ENCODE data around the gene PM20D2.

PM20D2 gene

DNA sequence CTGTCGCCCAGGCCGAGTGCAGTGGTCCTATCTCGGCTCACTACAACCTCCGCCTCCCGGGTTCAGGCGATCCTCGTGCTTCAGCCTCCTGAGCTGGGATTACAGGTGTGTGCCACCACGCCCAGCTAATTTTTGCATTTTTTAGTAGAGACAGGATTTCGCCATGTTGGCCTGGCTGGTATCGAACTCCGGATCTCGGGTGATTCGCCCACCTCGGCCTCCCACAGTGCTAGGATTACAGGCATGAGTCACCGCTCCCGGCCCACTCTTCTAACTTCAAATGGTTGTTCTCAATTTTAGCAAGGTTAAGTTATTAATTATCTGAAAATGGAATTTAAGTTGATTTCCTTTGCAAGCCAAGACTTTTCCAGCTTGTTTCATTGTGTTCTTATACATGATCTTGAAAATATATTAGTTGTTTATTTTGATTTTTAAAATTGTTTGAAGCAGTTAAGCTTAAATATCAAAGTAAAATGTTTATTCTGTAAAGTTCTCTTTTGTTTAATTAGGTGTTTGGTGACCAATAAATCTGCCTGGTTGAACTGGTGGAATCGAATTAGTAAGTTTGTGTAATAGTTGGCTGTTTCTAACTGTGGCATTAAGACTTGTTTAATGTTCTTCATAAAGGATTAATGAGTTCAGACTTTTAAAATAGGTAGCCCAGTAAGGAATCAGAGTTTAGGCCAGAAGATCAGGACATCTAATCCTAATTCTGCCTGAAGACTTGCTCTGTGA lies 2.3 kb downstream of the PM20D2 start (continued):
- TF ChIP-seq, protein P1, sequence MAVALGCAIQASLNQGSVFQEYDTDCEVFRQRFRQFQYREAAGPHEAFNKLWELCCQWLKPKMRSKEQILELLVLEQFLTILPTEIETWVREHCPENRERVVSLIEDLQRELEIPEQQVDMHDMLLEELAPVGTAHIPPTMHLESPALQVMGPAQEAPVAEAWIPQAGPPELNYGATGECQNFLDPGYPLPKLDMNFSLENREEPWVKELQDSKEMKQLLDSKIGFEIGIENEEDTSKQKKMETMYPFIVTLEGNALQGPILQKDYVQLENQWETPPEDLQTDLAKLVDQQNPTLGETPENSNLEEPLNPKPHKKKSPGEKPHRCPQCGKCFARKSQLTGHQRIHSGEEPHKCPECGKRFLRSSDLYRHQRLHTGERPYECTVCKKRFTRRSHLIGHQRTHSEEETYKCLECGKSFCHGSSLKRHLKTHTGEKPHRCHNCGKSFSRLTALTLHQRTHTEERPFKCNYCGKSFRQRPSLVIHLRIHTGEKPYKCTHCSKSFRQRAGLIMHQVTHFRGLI (tag by site-specific recombination; IDR thresholded peaks at IDR 0.05), result peak; percentile 36; the same call in 1 of the 2 replicates
- TF ChIP-seq, protein P2, sequence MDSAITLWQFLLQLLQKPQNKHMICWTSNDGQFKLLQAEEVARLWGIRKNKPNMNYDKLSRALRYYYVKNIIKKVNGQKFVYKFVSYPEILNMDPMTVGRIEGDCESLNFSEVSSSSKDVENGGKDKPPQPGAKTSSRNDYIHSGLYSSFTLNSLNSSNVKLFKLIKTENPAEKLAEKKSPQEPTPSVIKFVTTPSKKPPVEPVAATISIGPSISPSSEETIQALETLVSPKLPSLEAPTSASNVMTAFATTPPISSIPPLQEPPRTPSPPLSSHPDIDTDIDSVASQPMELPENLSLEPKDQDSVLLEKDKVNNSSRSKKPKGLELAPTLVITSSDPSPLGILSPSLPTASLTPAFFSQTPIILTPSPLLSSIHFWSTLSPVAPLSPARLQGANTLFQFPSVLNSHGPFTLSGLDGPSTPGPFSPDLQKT (IDR thresholded peaks at IDR 0.05; ENCODE audit: borderline replicate concordance, low read depth, low read length), result no peak
- TF ChIP-seq ZNF623 (tag by site-specific recombination; IDR thresholded peaks at IDR 0.05), result no peak
- TF ChIP-seq, protein P3, sequence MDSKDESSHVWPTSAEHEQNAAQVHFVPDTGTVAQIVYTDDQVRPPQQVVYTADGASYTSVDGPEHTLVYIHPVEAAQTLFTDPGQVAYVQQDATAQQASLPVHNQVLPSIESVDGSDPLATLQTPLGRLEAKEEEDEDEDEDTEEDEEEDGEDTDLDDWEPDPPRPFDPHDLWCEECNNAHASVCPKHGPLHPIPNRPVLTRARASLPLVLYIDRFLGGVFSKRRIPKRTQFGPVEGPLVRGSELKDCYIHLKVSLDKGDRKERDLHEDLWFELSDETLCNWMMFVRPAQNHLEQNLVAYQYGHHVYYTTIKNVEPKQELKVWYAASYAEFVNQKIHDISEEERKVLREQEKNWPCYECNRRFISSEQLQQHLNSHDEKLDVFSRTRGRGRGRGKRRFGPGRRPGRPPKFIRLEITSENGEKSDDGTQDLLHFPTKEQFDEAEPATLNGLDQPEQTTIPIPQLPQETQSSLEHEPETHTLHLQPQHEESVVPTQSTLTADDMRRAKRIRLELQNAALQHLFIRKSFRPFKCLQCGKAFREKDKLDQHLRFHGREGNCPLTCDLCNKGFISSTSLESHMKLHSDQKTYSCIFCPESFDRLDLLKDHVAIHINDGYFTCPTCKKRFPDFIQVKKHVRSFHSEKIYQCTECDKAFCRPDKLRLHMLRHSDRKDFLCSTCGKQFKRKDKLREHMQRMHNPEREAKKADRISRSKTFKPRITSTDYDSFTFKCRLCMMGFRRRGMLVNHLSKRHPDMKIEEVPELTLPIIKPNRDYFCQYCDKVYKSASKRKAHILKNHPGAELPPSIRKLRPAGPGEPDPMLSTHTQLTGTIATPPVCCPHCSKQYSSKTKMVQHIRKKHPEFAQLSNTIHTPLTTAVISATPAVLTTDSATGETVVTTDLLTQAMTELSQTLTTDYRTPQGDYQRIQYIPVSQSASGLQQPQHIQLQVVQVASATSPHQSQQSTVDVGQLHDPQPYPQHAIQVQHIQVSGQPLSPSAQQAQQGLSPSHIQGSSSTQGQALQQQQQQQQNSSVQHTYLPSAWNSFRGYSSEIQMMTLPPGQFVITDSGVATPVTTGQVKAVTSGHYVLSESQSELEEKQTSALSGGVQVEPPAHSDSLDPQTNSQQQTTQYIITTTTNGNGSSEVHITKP (tag by site-specific recombination; IDR thresholded peaks at IDR 0.05), result no peak; the same call in none of the 2 replicates
- no peak for TF ChIP-seq ZNF211 (tag by site-specific recombination; IDR thresholded peaks at IDR 0.05; ENCODE audit: low read depth)
- TF ChIP-seq, protein P4, sequence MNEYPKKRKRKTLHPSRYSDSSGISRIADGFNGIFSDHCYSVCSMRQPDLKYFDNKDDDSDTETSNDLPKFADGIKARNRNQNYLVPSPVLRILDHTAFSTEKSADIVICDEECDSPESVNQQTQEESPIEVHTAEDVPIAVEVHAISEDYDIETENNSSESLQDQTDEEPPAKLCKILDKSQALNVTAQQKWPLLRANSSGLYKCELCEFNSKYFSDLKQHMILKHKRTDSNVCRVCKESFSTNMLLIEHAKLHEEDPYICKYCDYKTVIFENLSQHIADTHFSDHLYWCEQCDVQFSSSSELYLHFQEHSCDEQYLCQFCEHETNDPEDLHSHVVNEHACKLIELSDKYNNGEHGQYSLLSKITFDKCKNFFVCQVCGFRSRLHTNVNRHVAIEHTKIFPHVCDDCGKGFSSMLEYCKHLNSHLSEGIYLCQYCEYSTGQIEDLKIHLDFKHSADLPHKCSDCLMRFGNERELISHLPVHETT (tag by site-specific recombination; IDR thresholded peaks at IDR 0.05), result no peak; the same call in 1 of the 2 replicates
- TF ChIP-seq KLF10 (tag by site-specific recombination; IDR thresholded peaks at IDR 0.05), result peak; percentile 47; the same call in 1 of the 2 replicates
- TF ChIP-seq, protein P5, sequence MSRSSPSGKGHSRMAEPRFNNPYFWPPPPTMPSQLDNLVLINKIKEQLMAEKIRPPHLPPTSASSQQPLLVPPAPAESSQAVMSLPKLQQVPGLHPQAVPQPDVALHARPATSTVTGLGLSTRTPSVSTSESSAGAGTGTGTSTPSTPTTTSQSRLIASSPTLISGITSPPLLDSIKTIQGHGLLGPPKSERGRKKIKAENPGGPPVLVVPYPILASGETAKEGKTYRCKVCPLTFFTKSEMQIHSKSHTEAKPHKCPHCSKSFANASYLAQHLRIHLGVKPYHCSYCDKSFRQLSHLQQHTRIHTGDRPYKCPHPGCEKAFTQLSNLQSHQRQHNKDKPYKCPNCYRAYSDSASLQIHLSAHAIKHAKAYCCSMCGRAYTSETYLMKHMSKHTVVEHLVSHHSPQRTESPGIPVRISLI (tag by site-specific recombination; IDR thresholded peaks at IDR 0.05), result peak; percentile 87
- peak; percentile 19; the same call in 1 of the 2 replicates for TF ChIP-seq ZNF585B (tag by site-specific recombination; IDR thresholded peaks at IDR 0.05)
- no peak for TF ChIP-seq MEIS1 (CRISPR knock-in tag; IDR thresholded peaks at IDR 0.05; ENCODE audit: borderline replicate concordance)
- TF ChIP-seq GLIS2 (tag by site-specific recombination; IDR thresholded peaks at IDR 0.05), result peak; percentile 45

DNA sequence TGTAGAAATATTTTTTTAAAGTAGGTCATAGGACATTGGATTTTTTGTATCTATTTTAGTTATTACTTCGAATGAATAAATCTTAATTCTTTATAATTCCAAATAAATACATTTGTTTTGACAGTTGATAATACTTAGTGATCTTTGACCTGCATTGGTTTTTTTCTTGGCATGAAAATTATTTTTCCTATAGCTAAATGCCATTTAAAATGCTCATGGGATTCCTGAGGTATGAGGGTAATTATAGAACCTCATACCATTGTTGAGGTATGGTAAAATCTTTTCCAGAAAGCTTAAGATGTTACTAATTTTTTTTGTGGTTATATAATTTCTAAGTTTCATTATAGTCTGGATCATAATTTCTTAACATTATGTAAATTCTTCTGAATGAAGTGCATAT lies 8.3 kb downstream of the PM20D2 start:
- H3K4me1 ChIP-seq (ENCODE audit: control insufficient read depth, insufficient read depth, low read length), result peaks cover under 1% of the 10 kb centered on the region; the same call in 1 of the 2 replicates
- ChIA-PET POLR2A (no interaction called here), CTCF (interaction anchor here (0.5 to 1.3 kb wide), 8 partner anchors 10 to 1426 kb away, joined by 3 to 4 read pairs (median 3); no protein-coding TSS in a partner anchor)
- peaks cover 52 to 64% of the 10 kb centered on the region in 2 experiments for H3K36me3 ChIP-seq (ENCODE audit: control insufficient read depth in 2 of 2, insufficient read depth in 1 of 2, low read length in 2 of 2)
- H3K9me3 ChIP-seq (ENCODE audit: control insufficient read depth, insufficient read depth, low read depth, low read length), result no peaks in the 10 kb centered on the region
- no peak overlapping the region for H3K4me3 ChIP-seq (ENCODE audit: low read depth, low read length)
- no peak overlapping the region for H3K27ac ChIP-seq (ENCODE audit: extremely low read depth, low read depth, low read length)
- TF ChIP-seq KLF9 (tag by site-specific recombination; IDR thresholded peaks at IDR 0.05; ENCODE audit: low read depth) (no peak), ZNF473 (tag by site-specific recombination; IDR thresholded peaks at IDR 0.05) (no peak), HOXC10 (CRISPR knock-in tag; IDR thresholded peaks at IDR 0.05) (no peak), RBAK (tag by site-specific recombination; IDR thresholded peaks at IDR 0.05) (no peak), HOXA7 (CRISPR knock-in tag; IDR thresholded peaks at IDR 0.05; ENCODE audit: borderline replicate concordance) (no peak), ZNF394 (tag by site-specific recombination; IDR thresholded peaks at IDR 0.05; ENCODE audit: borderline replicate concordance) (no peak), ZNF366 (tag by site-specific recombination; conservative IDR thresholded peaks at IDR 0.05) (no peak), ZNF302 (tag by site-specific recombination; IDR thresholded peaks at IDR 0.05; ENCODE audit: low read depth) (no peak), ZNF266 (tag by site-specific recombination; IDR thresholded peaks at IDR 0.05; ENCODE audit: low read depth) (no peak), ZNF777 (tag by site-specific recombination; IDR thresholded peaks at IDR 0.05; ENCODE audit: borderline replicate concordance) (no peak), ZNF138 (tag by site-specific recombination; IDR thresholded peaks at IDR 0.05; ENCODE audit: borderline replicate concordance) (no peak), ZNF140 (tag by site-specific recombination; IDR thresholded peaks at IDR 0.05) (no peak), ZNF426 (tag by site-specific recombination; IDR thresholded peaks at IDR 0.05) (no peak), ZNF157 (tag by site-specific recombination; IDR thresholded peaks at IDR 0.05) (no peak)
- TF ChIP-seq, protein P1 (tag by site-specific recombination; IDR thresholded peaks at IDR 0.05), result no peak
